Left lobe of liver (tissue), 2 donors: ENCODE results near the gene KCNJ8. TPM values are rescaled to one million over a fixed set of nuclear protein-coding genes. Genes with fewer than 3 reads are reported as not detected.
"Not testable (repeated sequence)": the region's sequence is repeated elsewhere in the genome, so short reads cannot be mapped to it uniquely, and the experiment has no call there.

Experiments
- ATAC-seq: fragments of 200-7000 bp; cut with Tn5 transposase; one replicate; pipeline ENCODE4 v1.9.1; 2020; ENCODE audit warnings: mild to moderate bottlenecking, moderate library complexity
- DNase-seq: peaks from one replicate; pipeline ENCODE4 v3.0.0-alpha.2; 2020; ENCODE audit warnings: low spot score
- total RNA-seq: library from RNA; stranded (reverse); gene quantifications from one replicate; pipeline ENCODE4 v1.2.1, GENCODE V29; 2021
- donor health status: DM: no; HTN: no; CAD: no; lungs with moderate emphysema.
- donor health status: DM: no; HTN: yes; CAD: no.

The KCNJ8 gene
- total RNA-seq, 1 donor from 2014 or later = 26.0 TPM

DNA sequence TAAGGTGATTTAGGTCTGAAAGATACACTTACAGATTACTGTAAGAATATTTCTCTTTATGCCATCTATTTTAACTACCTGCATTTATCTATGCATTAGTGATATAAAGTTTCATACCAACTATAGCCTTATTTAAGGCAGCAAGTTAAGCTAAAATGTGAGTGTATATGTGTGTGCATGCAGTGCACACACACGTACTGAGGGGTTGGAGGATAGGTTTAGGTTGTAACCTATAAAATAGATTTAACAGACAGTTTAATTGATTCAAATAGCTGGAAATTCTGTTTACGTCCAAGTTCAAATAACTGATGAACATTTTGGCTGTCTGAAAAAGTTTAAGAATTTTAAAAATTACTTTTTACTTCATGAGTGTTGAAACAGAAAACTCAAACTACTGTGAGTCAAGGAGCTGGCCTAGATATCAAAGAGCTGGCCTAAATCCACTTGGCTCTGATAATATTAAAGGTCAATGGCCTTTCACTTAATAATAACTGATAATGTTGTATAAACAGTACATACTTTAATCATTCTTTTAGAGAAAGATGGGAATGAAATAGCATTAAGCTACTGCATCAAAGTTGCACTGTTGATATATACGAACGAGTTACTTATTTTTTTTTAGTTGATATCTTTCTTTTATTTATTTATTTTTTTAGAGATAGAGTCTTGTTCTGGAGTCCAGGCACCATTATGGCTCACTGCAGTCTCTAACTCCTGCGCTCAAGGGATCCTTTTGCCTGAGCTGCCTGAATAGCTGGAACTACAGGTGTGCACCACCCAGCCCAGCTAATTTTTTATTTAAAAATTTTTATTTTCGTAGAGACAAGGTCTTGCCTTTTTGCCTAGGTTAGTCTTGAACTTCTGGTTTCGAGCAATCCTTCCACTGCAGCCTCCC, 13.8 kb upstream of the KCNJ8 start:
- peak; percentile 85 for ATAC-seq

DNA sequence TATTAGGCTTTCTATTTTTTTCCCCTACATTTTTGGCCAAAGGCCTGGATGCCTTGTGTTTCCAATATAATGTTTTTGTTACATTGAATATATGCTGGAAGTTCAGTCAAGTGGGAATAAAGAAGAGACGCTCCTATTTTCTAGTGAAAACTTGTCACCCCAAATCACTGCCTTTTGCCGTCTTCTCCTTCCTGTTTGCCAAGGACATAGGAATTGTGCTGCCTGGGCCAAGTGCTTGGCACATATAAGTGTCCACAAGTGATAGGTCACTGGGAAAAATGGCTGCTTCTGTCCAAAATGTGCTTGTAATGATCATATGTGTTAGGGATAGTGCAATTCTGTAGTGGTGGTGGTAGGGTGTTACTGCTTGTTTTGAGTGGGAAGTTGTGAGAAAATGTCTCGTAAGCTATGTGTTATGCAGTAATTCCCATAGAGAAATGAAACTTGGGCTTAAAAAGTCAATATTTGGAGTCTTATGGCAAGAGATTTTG, 11.6 kb upstream of the KCNJ8 start:
- no peak for DNase-seq
- no peak for ATAC-seq

More for the DNA sequence above, 13.8 kb upstream of the KCNJ8 start:
- DNase-seq = no peak

GRCh38 chr12:21782723-21783122, 8.2 kb upstream of the KCNJ8 start:
- not testable (repeated sequence) for ATAC-seq, DNase-seq

GRCh38 chr12:21780786-21781185, 6.3 kb upstream of the KCNJ8 start:
- peak; percentile 74 for ATAC-seq
- no peak for DNase-seq

GRCh38 chr12:21776175-21776574, 1.7 kb upstream of the KCNJ8 start:
- ATAC-seq = peak; percentile 19
- no peak for DNase-seq

DNA sequence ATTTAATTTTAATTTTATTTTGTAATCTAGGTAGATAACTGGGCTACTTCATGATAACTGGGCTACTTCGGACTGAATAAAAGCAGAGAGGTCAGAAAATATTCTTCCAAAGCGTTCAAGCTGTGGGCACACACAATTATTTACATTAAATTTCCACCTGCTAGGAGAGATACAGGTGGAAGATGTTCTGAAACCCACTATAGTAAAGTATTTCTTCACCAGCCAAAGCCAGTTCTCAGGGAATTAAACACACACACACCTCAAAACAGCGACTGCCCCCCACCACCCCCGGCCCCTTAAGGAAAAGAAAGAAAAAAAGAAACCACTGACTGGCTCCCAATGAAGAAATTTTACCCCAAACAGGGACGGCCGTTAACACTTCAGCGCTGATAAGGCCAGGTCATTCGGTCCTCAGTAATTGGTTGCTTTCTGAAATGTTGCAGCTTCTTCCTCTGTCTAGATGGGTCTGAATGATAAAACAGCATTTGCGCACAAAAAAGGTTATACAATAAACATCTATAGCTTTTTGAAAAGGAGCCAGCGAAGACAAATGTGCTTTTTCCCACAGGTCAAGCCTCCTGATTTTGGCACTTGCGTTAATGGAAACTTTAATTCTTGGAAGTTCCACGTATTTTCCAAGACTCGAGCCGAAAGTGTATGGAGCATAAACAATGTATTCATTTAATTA, 771 bp upstream of the KCNJ8 start:
- DNase-seq = no peak
- peak; percentile 9 for ATAC-seq

GRCh38 chr12:21773806-21774205, 700 bp downstream of the KCNJ8 start:
- peak; percentile 10 for ATAC-seq

GRCh38 chr12:21773263-21773741, 1.2 kb downstream of the KCNJ8 start:
- DNase-seq (peak; percentile 93), ATAC-seq (peak; percentile 75)

More at GRCh38 chr12:21773806-21774205, 700 bp downstream of the KCNJ8 start:
- no peak for DNase-seq

DNA sequence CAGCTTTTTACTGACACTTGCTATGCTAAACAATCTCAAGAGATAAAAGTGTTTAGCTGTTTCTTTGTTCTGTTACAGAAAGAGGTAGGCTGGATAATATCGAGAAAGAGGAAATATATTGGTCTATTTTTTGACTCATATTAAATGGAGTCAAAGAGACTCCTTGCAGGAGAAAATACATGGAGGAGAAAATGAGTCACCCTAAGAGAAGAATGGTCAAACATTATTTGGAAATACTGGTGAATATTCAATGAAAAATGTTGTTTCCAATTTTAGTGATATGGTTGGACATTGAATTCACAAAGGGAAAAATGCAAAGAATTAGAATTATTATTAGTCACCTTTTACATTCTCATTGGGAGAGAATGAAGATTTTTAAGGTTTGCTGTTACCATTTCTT, 3.2 kb downstream of the KCNJ8 start:
- ATAC-seq (no peak), DNase-seq (no peak)

DNA sequence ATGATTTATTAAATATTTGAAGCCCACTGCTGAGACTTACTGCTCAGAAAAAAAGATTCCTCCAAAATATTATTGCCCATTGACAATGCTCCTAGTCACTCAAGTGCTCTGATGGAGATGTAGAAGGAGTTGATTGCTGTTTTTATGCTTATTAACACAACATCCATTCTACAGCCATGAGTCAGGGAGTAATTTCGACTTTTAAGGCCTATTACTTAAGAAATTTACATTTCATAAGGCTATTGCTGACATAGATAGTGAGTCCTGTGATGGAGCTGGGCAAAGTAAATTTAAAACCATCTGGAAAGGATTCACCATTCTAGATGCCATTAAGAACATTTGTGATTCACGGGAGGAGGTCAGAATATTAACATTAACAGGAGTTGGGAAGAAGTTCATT, 5.2 kb downstream of the KCNJ8 start:
- DNase-seq = no peak
- ATAC-seq = no peak

GRCh38 chr12:21766403-21766802, 8.1 kb downstream of the KCNJ8 start:
- DNase-seq (no peak), ATAC-seq (no peak)

GRCh38 chr12:21764950-21765349, 9.6 kb downstream of the KCNJ8 start:
- no peak for ATAC-seq
- DNase-seq = no peak

DNA sequence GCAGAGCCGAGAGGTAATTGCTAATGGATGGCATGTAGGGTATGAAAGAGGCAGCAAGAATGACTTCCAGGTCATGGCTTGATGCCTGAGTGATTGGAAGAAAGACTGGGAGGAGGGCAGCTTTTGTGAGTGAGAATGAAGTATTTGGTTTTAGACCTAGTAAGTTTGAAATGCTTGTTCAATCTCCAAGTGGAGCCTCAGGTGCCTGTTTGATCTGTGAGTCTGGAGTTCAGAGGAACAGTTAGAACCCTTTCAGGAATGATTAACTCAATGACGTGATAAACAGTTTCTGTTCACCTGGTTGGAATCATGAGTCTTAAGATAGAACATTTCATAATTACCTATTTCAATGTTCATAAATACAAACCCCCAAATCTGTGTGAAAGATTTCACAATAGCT, 10.4 kb downstream of the KCNJ8 start:
- DNase-seq = peak; percentile 65
- ATAC-seq = peak; percentile 83

DNA sequence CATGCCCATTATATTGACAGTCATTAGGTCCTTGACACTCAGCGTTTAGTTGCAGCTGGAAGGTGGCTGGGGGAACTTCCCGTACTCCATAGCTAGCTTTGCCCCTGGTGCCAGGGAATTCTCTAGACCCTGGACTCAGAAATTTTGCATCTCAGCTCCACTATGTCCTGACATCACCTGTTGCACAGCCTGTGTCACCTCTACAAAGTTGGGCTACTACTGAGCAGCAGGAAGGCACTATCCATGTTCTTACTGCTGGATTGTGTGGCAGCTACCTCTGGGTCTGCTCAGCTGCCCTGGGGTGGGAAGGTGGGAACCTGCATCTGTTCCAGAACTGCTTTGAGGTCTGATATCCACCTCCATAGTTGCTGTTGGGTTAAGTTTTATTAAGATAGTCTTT, 11.0 kb downstream of the KCNJ8 start:
- ATAC-seq (peak; percentile 47), DNase-seq (no peak)

DNA sequence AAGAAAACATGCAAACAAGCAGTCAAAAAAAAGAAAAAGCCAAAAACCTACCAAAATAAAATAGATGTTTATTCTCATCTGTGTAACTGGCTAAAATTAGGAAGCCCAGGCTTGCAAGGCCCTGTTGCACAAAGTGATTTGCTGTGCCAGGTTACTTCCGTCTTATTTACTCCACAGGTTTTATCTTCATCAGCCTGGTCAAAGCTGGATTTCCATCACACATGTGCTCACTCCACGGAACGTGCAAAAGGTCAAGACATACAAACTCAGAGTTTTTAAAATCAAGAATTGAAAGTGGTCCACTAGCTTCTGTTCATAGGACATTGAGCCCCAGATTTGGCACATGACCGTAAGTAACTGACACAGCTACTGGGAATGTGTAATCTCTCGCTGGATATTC, 14.8 kb downstream of the KCNJ8 start:
- ATAC-seq = peak; percentile 31
- DNase-seq = no peak

- peak; percentile 90 for ATAC-seq
- DNase-seq = peak; percentile 77
Observed at GRCh38 chr12:21757735-21758134, 16.8 kb downstream of the KCNJ8 start.

DNA sequence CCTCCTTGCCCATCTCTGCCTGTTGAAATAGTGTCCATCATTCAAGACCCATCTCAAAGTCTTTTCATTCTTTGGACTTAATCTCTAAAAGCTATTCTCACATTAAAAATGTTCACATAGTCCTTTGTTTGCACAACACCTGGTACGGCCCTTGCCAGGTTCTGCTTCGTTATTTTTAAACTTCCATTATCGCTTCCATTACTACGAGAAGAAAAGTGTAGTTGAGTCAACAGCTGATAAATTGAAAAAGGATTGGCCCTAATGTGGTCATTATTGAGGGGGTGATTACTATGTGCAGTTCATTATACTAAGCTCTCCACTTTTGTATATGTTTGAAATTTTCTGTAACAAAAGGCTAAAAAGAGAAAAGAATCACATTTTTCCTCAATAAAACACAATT, 17.8 kb downstream of the KCNJ8 start:
- DNase-seq (no peak), ATAC-seq (peak; percentile 5)

- peak; percentile 88 for ATAC-seq
- DNase-seq = no peak
Observed at GRCh38 chr12:21751517-21751916, 23.0 kb downstream of the KCNJ8 start.

DNA sequence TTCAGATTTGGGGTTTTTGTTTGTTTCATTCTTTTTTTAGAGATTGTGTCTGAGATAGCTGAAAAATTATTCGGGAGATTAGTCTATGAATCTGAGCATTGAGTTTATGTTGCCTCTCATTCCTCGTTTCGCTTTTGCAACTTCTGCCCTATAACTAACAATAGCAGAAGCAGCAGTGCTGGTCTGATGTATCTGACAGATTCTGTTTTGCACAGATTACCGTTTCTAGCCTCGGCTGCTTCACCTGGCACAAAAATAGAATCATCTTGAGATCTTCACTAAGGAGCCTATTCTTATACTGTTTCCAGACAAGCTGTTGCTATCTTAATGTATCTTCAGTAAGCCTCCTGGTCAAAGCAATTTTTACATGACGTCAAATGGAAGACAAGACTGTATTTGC, 29.2 kb downstream of the KCNJ8 start:
- no peak for DNase-seq
- no peak for ATAC-seq

- ATAC-seq (peak; percentile 70), DNase-seq (no peak)
Observed at GRCh38 chr12:21731144-21731543, 43.4 kb downstream of the KCNJ8 start.

GRCh38 chr12:21725731-21726130, 48.8 kb downstream of the KCNJ8 start:
- ATAC-seq (no peak), DNase-seq (no peak)
